NCI-H2227 (cell line): ENCODE data around the gene IRS2.
A peak's percentile ranks its signal among the peaks of the same experiment; 100 is the strongest.

Experiments
- DNase-seq: peaks from one replicate; lab custom pipeline; 2025; ENCODE audit not compliant: unreplicated experiment; lab: John Stamatoyannopoulos, UW

Gene IRS2

GRCh38 chr13:109760402-109760801 is 26.0 kb downstream of the IRS2 start:
- no peak for DNase-seq

- no peak for DNase-seq
Measured at GRCh38 chr13:109759609-109760008, 26.8 kb downstream of the IRS2 start.

DNA sequence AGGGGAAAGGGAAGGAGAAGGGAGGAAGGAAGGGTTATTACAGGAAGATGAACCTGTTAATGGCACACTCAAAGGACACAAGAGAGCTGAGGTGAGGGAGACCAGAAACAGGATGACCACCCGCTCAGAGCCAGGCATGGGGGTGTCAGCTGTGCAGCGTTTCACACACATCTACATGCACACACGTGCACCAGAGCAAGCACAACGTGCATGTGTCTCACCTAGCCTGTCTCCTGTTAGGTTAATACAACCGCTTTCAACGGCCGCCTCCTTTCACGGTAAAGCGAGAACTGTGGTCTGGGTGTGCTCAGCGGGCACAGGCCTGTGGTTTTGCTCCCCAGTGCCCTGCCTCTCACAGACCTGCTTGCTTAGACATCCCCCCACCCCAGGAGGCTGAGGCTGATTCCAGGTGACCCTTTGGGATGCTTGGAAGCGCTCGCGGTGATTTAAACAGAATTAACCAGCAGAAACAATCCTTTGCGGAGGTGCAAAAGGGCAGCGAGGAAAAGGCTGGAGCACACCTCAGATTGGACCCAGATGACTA is 27.4 kb downstream of the IRS2 start:
- DNase-seq, result no peak

GRCh38 chr13:109756778-109757177 is 29.6 kb downstream of the IRS2 start:
- DNase-seq, result no peak

DNA sequence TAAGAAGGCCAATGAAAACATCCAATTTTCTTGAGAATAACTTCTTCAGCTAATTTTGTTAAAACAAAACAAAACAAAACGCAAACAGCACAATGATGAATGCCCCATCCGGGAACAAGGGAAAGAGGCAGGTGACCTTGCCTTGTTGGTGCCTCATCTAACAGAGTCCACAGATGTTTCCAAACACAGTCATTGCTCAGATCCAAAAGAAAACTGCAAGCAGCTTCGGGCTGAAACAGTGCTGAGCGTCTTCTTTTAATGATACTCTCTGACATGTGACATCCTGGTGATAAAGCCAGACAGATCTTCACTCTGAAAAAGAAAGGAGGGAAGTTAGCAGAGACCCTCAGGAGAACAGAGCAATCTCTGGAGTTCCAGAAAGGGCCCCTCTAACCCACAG is 30.4 kb downstream of the IRS2 start:
- no peak for DNase-seq

- DNase-seq, result no peak
Measured at GRCh38 chr13:109755551-109755950, 30.8 kb downstream of the IRS2 start.

GRCh38 chr13:109751477-109751876 is 34.9 kb downstream of the IRS2 start:
- no peak for DNase-seq

- no peak for DNase-seq
Measured at GRCh38 chr13:109750221-109750775, 36.1 kb downstream of the IRS2 start.

- no peak for DNase-seq
Measured at GRCh38 chr13:109749365-109749764, 37.0 kb downstream of the IRS2 start.

GRCh38 chr13:109748677-109749076 is 37.7 kb downstream of the IRS2 start:
- no peak for DNase-seq

DNA sequence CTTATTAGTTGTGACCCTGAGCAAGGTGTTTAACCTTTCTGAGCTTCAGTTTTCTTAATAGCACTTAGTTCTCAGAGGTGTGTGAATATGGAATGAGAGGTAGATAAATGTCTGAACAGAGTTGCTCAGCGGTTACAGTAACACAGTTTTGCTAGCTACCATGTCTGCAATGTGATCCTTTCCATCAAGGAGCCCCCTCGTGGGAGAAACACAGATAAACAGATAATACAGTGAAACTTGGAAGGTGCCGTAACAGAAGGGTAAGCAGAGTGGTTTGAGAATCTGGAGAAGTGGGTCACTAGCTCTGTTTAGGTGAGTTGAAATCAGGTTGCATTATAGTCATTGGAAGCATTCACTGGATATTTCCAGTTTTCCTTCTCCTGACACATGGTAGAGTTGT is 38.9 kb downstream of the IRS2 start:
- no peak for DNase-seq

GRCh38 chr13:109746364-109746763 is 40.0 kb downstream of the IRS2 start:
- DNase-seq, result no peak

GRCh38 chr13:109745702-109746101 is 40.7 kb downstream of the IRS2 start:
- DNase-seq, result no peak

DNA sequence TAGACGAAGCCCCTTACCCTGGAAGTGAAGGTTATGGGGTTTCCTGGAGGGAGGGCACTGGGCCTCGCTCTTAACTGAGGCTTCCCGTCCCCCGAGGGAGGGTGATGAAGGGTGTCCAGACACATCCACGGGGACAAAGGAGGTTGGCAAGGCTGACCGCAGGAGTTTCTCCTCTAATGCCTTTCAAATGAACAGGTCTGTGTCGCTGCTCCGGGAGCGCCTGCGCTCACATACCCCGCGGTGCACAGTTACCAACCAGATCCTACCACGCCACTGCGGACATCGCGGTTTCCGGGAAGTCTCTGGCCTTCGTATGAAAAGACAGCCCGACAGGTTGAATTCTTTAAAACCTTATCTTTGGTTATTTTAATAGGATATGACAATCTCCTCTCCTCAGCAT is 41.3 kb downstream of the IRS2 start:
- no peak for DNase-seq

- DNase-seq, result peak; percentile 23
Measured at GRCh38 chr13:109744512-109745051, 41.8 kb downstream of the IRS2 start.

- no peak for DNase-seq
Measured at GRCh38 chr13:109743706-109744453, 42.5 kb downstream of the IRS2 start.

- DNase-seq, result no peak
Measured at GRCh38 chr13:109741966-109742365, 44.4 kb downstream of the IRS2 start.

DNA sequence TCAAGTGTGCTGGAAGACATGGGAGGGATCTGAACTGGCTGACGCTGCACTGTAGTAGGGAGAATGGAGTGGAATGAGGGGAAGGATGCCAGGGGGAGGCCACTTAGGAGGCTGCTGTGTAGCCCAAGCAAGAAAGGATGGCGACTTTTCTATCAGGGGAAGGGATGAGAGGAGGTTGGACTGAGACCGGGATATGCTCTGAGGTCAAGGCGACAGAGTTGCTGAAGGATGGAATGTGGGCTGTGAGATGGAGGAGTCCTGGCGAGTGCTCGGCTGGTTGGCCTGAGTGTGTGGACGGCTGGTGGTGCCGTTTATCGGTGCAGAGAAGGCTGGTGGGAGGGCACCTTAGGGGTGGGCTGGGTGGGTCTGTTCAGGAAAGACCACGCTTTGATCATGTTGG is 45.7 kb downstream of the IRS2 start:
- DNase-seq, result no peak

- no peak for DNase-seq
Measured at GRCh38 chr13:109740121-109740520, 46.3 kb downstream of the IRS2 start.

DNA sequence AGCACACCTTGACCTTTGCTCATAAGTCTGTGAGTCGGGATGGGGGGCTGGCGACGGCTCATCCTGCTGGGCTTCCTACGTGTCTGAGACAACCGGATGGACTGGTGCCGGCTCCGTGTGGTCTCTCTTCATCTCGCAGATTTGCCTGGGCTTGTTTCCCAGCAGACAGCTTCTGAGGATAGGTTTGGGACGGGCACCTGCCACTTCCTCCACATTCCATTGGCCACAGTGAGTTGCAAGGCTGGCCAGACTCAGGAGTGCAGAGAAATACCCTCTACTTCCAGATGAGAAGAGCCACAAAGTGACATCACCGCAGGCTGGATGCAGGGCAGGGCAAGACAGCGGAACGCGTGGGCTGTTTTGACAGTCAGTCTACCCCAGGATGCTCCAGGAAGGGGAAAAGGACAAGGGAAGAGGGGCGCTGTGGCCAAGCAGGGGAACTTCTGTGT is 48.1 kb downstream of the IRS2 start:
- no peak for DNase-seq

DNA sequence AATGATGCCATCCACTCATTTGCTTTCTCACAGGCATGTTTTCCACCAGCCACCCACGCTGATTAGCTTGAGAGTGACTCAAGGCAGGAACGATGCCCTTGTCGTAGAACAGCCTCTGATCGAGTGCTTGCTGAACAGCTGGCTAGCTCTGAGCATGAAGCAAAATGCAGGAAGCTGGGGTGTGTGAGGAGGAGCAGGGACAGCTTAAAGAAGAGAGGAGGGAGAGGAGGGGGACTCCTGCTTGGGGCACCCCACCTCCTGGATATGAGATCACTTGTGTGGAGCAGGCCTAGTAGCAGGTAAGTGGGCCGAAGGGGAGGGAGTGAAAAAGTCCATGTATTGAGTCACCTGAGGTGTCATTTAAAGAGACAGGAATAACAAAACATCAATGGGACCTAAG is 48.8 kb downstream of the IRS2 start:
- DNase-seq, result no peak

GRCh38 chr13:109737046-109737573 is 49.3 kb downstream of the IRS2 start:
- no peak for DNase-seq
